HEK293 (cell line): ENCODE data around the gene GALNS.

Experiments
- CTCF ChIA-PET: fragments of 350-600 bp; formaldehyde crosslinking; extraction: SDS; loops from one replicate; lab custom pipeline; 2021; ENCODE audit warnings: antibody characterized with exemption; lab: Yijun Ruan, JAX
- POLR2A ChIA-PET: fragments of 300-600 bp; formaldehyde crosslinking; extraction: SDS; loops from one replicate; lab custom pipeline; 2020; ENCODE audit warnings: antibody characterized with exemption, inconsistent platforms; lab: Yijun Ruan, JAX
- H3K27ac ChIP-seq: fragments of 200-500 bp; sonication (Bioruptor generic); 2 replicates; pipeline ENCODE4 v1.5.1; 2014; ENCODE audit warnings: low read depth, low read length, control low read depth, inconsistent platforms; ENCODE audit errors: extremely low read depth
- H3K36me3 ChIP-seq, 2 experiments: fragments of 200-500 bp in 1 of 2; sonication (Bioruptor generic) in 1 of 2; 1 replicate in 1 of 2; 2 replicates in 1 of 2; pipeline ENCODE4 v1.5.1; 2014 to 2017; ENCODE audit warnings: inconsistent platforms in 2 of 2, low read length in 2 of 2; ENCODE audit not compliant: control insufficient read depth in 2 of 2, insufficient read depth in 1 of 2
- H3K4me1 ChIP-seq: fragments of 200-500 bp; sonication (Bioruptor generic); 2 replicates; pipeline ENCODE4 v1.5.1; 2014; ENCODE audit warnings: mild to moderate bottlenecking, low read length, inconsistent platforms; ENCODE audit not compliant: control insufficient read depth, insufficient read depth
- H3K4me3 ChIP-seq: 2 replicates; pipeline ENCODE4 v1.5.1; 2011; ENCODE audit warnings: low read depth, mild to moderate bottlenecking, control low read depth, low read length, moderate library complexity
- H3K9me3 ChIP-seq: fragments of 200-500 bp; sonication (Bioruptor generic); 2 replicates; pipeline ENCODE4 v1.5.1; 2014; ENCODE audit warnings: low read depth, low read length, inconsistent platforms; ENCODE audit not compliant: control insufficient read depth, insufficient read depth
- BCL6B ChIP-seq: fragments of 450-650 bp; formaldehyde crosslinking; IDR thresholded peaks from 2 replicates; pipeline ENCODE4 v1.5.1; 2017; ENCODE audit warnings: missing biosample characterization, missing genetic modification characterization
- GLI4 ChIP-seq: fragments of 450-650 bp; formaldehyde crosslinking; IDR thresholded peaks from 2 replicates; pipeline ENCODE4 v1.5.1; 2016; ENCODE audit warnings: missing biosample characterization, missing genetic modification characterization
- KLF10 ChIP-seq: fragments of 450-650 bp; IDR thresholded peaks from 2 replicates; pipeline ENCODE4 v1.5.1; 2018; ENCODE audit warnings: missing biosample characterization, mild to moderate bottlenecking, missing genetic modification characterization
- KLF17 ChIP-seq: fragments of 450-650 bp; formaldehyde crosslinking; IDR thresholded peaks from 2 replicates; pipeline ENCODE4 v1.5.1; 2016; ENCODE audit warnings: missing biosample characterization, missing genetic modification characterization
- PRDM6 ChIP-seq: fragments of 450-650 bp; formaldehyde crosslinking; IDR thresholded peaks from 2 replicates; pipeline ENCODE4 v1.5.1; 2017; ENCODE audit warnings: missing biosample characterization, missing genetic modification characterization
- ZBTB11 ChIP-seq: fragments of 450-650 bp; formaldehyde crosslinking; conservative IDR thresholded peaks from 2 replicates; pipeline ENCODE4 v1.5.1; 2016; ENCODE audit warnings: low read depth, missing biosample characterization, missing genetic modification characterization
- ZNF132 ChIP-seq: fragments of 450-650 bp; formaldehyde crosslinking; IDR thresholded peaks from 2 replicates; pipeline ENCODE4 v1.5.1; 2017; ENCODE audit warnings: missing biosample characterization, missing genetic modification characterization, borderline replicate concordance
- ZNF239 ChIP-seq: fragments of 450-650 bp; formaldehyde crosslinking; IDR thresholded peaks from 2 replicates; pipeline ENCODE4 v1.5.1; 2016; ENCODE audit warnings: missing biosample characterization, missing genetic modification characterization
- ZNF341 ChIP-seq: fragments of 450-650 bp; formaldehyde crosslinking; IDR thresholded peaks from 2 replicates; pipeline ENCODE4; 2016; ENCODE audit warnings: low read depth, missing biosample characterization, missing genetic modification characterization
- ZNF549 ChIP-seq: fragments of 450-650 bp; IDR thresholded peaks from 2 replicates; pipeline ENCODE4 v1.5.1; 2018; ENCODE audit warnings: missing biosample characterization, missing genetic modification characterization, mild to moderate bottlenecking, inconsistent platforms, moderate library complexity
- ZNF555 ChIP-seq: fragments of 450-650 bp; formaldehyde crosslinking; conservative IDR thresholded peaks from 2 replicates; pipeline ENCODE4 v1.5.1; 2017; ENCODE audit warnings: missing biosample characterization, mild to moderate bottlenecking, missing genetic modification characterization, inconsistent platforms
- ZNF580 ChIP-seq: fragments of 450-650 bp; formaldehyde crosslinking; IDR thresholded peaks from 2 replicates; pipeline ENCODE4 v1.5.1; 2016; ENCODE audit warnings: missing biosample characterization, missing genetic modification characterization
- ZNF701 ChIP-seq: fragments of 450-650 bp; formaldehyde crosslinking; IDR thresholded peaks from 2 replicates; pipeline ENCODE4 v1.5.1; 2016; ENCODE audit warnings: missing biosample characterization, missing genetic modification characterization
- ZNF704 ChIP-seq: fragments of 450-650 bp; formaldehyde crosslinking; IDR thresholded peaks from 2 replicates; pipeline ENCODE4 v1.5.1; 2016; ENCODE audit warnings: missing biosample characterization, missing genetic modification characterization
- ZNF707 ChIP-seq: fragments of 450-650 bp; formaldehyde crosslinking; IDR thresholded peaks from 2 replicates; pipeline ENCODE4 v1.5.1; 2016; ENCODE audit warnings: missing biosample characterization, missing genetic modification characterization
- ZNF792 ChIP-seq: fragments of 450-650 bp; formaldehyde crosslinking; IDR thresholded peaks from 2 replicates; pipeline ENCODE4 v1.5.1; 2016; ENCODE audit warnings: missing biosample characterization, missing genetic modification characterization
- ZSCAN4 ChIP-seq: fragments of 450-650 bp; formaldehyde crosslinking; IDR thresholded peaks from 2 replicates; pipeline ENCODE4 v1.5.1; 2017; ENCODE audit warnings: missing biosample characterization, missing genetic modification characterization

Gene GALNS

GRCh38 chr16:88899901-88900661, 43.3 kb upstream of the GALNS start (continued):
- TF ChIP-seq ZBTB11 (tag by site-specific recombination): no peak
- TF ChIP-seq ZNF341: no peak
- no peak for TF ChIP-seq ZNF704

GRCh38 chr16:88897696-88898425, 41.1 kb upstream of the GALNS start:
- CTCF ChIA-PET: no interaction called here
- no peak overlapping the region for H3K27ac ChIP-seq
- no peak for TF ChIP-seq GLI4 (tag by site-specific recombination)
- TF ChIP-seq ZNF701 (tag by site-specific recombination): no peak
- TF ChIP-seq ZNF792: no peak
- no peak for TF ChIP-seq KLF10
- no peak for TF ChIP-seq KLF17 (tag by site-specific recombination)
- TF ChIP-seq, all 188 proteins: peak for 0
- Histone ChIP-seq H3K36me3 (no peaks in the 10 kb centered on the region), H3K4me3 (no peak overlapping the region), H3K9me3 (no peaks in the 10 kb centered on the region), H3K4me1 (no peaks in the 10 kb centered on the region)
- POLR2A ChIA-PET: no interaction called here

- no peak overlapping the region for H3K4me3 ChIP-seq
- H3K27ac ChIP-seq: no peak overlapping the region
- no peaks in the 10 kb centered on the region for H3K36me3 ChIP-seq
- CTCF ChIA-PET: no interaction called here
- POLR2A ChIA-PET: no interaction called here
- no peaks in the 10 kb centered on the region for H3K4me1 ChIP-seq
- no peaks in the 10 kb centered on the region for H3K9me3 ChIP-seq
- no peak for TF ChIP-seq PRDM6 (tag by site-specific recombination)
- no peak for TF ChIP-seq ZNF707 (tag by site-specific recombination)
- no peak for TF ChIP-seq ZNF239 (tag by site-specific recombination)
- no peak for TF ChIP-seq ZSCAN4 (tag by site-specific recombination)
- TF ChIP-seq ZNF549: no peak
- TF ChIP-seq ZNF132 (tag by site-specific recombination): no peak
- TF ChIP-seq ZNF555 (tag by site-specific recombination): no peak
- no peak for TF ChIP-seq BCL6B (tag by site-specific recombination)
- no peak for TF ChIP-seq ZNF580 (tag by site-specific recombination)
These were observed 39.7 kb upstream of the GALNS start for GRCh38 chr16:88896238-88897070.
